Activated T-cell treated with anti-CD3 and anti-CD28 coated beads, Interleukin-2, amount 50 U/mL, for 1 hour (primary cell): Measurements from ENCODE around the gene PSTPIP1.

ENCODE experiments used
- DNase-seq: peaks from one replicate; pipeline ENCODE4 v3.0.0-alpha.2; 2020

PSTPIP1 gene

GRCh38 chr15:76979331-76979925, 15.5 kb upstream of the PSTPIP1 start:
- no peak for DNase-seq

GRCh38 chr15:76979996-76980520, 14.9 kb upstream of the PSTPIP1 start:
- DNase-seq: no peak

- no peak for DNase-seq
Measured at GRCh38 chr15:76982356-76982755, 12.6 kb upstream of the PSTPIP1 start.

- DNase-seq: no peak
Measured at GRCh38 chr15:76982756-76983155, 12.2 kb upstream of the PSTPIP1 start.

- no peak for DNase-seq
Measured at GRCh38 chr15:76983590-76984375, 11.1 kb upstream of the PSTPIP1 start.

GRCh38 chr15:76986743-76987142, 8.2 kb upstream of the PSTPIP1 start:
- no peak for DNase-seq

GRCh38 chr15:76987276-76987675, 7.7 kb upstream of the PSTPIP1 start:
- no peak for DNase-seq

GRCh38 chr15:76987896-76988860, 6.7 kb upstream of the PSTPIP1 start:
- no peak for DNase-seq

GRCh38 chr15:76988867-76989780, 5.8 kb upstream of the PSTPIP1 start:
- DNase-seq: no peak

GRCh38 chr15:76991048-76991447, 3.9 kb upstream of the PSTPIP1 start:
- no peak for DNase-seq

- DNase-seq: no peak
Measured at GRCh38 chr15:76991741-76992645, 2.9 kb upstream of the PSTPIP1 start.

- no peak for DNase-seq
Measured at GRCh38 chr15:76993114-76993725, 1.7 kb upstream of the PSTPIP1 start.

GRCh38 chr15:76994001-76994400, 925 bp upstream of the PSTPIP1 start:
- peak; percentile 65 for DNase-seq

GRCh38 chr15:76994496-76994895, 430 bp upstream of the PSTPIP1 start:
- DNase-seq: no peak

GRCh38 chr15:76996076-76996525, 1.2 kb downstream of the PSTPIP1 start:
- DNase-seq: no peak

GRCh38 chr15:76996526-76997401, 1.8 kb downstream of the PSTPIP1 start:
- peak; percentile 67 for DNase-seq

- DNase-seq: no peak
Measured at GRCh38 chr15:76998663-76999285, 3.8 kb downstream of the PSTPIP1 start.

- DNase-seq: no peak
Measured at GRCh38 chr15:76999996-77000395, 5.1 kb downstream of the PSTPIP1 start.

- peak; percentile 13 for DNase-seq
Measured at GRCh38 chr15:77001351-77001750, 6.4 kb downstream of the PSTPIP1 start.
